GM18868 (cell line): ENCODE measurements around the gene SHROOM2.

Source experiments
- ATAC-seq: cut with Tn5 transposase; IDR thresholded peaks from one replicate; pipeline ENCODE4 v1.9.1; 2021; ENCODE audit warnings: mild to moderate bottlenecking, moderate library complexity; ENCODE audit not compliant: unreplicated experiment

The SHROOM2 gene

DNA sequence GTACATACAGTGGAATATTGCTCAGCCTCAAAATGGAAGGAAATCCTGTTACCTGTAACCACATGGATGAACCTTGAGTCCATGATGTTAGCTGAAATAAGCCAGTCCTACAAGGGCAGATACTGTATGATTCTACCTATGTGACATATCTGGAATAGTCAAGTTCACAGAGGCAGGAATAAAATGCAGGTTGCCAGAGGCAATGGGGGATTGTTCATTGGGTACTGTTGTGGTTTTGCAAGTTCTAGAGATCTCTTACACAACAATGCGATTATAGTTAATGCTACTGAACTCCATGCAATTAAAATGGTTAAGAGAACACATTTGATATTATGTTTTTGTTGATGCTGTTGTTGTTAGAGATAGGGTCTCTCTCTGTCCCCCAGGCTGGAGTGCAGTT is 74.6 kb downstream of the SHROOM2 start:
- no peak for ATAC-seq

DNA sequence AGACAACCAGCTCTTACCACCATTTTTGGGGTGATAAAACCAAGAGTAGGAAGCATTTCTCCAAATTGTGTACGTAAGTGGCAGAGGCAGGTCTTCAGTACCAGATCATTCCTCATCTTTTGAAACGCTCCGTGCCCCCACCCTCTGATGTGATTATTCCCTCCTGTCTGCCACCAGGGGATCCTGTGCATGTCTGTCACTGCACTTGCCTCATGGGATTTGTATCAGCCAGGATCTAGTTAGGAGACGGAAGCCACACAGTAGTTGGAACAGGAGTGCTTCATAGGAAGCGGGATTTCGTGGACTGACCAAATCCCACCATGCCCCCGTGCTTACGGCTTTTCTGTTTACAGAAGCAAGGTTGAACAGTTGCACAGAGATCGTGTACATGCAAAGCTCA is 75.5 kb downstream of the SHROOM2 start:
- no peak for ATAC-seq

DNA sequence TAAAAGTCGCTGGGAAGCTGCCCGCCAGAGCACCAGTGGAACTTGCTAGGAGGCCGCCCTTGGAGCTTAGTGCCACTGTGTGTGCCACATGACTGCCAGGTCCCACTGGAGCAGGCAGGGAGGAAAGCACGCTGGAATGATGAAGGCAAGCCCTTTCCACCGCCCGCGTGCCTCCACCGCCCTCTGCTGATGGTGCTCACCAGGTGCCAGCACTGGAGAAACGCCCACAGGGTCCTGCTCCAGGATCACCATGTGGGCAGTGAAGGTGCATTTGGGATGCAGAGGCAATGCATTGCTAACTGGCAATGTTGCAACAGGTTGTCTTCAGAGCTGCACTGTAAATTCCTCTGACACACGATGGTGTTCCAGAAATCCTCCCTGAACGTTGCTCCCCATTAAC is 76.3 kb downstream of the SHROOM2 start:
- no peak for ATAC-seq

DNA sequence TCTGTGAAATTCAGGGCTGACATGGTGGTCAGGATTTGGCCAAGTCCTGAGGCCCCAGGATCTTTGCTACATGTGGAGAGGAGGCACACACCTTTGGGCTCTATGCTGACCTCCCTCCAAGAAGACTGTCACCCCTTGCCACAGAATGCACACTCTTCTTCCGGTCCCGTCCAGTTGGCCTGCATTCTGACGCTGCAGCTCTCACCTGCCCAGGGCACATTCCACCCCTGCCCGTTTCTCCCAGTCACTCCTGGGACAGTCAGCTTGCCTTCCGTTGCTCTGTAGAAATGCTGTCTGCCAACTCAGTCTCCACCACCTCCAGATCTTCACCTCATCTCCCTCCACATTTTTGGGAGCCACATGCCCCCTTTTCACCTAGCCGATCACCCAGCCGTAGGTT is 76.7 kb downstream of the SHROOM2 start:
- no peak for ATAC-seq

DNA sequence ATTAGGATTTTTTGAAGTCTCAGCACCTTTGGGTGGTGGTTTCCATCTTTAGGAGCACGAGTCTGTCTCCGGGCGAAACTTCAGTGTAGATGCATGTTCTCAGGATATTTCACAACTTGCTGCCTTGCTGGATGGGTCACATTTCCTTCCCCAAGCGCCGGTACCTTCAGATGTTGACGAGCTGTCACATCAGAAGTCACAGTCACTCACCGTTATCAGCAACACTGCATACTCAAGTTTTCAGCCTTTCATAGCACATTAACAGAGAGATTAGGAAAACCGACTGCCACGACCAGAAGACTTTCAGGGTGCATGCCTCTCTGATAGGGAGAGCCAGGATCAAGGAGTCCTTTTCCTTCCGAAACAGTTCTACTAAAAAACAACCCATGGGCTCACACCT is 77.8 kb downstream of the SHROOM2 start:
- ATAC-seq: no peak

DNA sequence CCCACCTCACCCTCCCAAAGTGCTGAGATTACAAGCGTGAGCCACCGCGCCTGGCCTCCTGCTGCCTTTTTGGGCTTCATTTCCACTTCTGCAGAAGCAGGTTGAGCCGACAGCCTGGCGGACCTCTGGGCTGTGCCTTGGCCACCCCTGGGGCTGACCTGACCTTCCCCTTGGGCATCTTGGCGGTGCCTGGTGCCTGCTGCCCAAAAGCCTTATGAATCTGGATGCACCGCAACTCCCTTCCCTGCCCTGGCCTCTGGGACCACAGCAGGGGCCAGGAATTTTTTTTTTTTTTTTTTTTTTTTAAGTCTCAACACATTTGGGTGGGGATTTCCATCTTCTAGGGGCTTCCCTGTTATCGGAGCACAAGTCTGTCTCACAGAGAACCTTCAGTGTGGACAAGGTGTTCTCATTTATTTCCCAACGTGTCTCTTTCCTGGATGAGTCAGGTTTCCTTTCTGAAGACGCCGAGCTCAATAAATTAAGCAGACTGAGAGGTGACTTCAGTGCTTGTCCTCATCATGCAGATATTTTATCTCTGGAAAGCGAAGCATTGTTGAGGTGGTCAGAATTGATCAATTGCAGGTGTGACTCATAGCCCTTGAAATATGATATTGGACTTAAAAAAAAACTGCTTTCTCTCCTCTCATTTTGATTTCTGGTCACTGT is 79.7 kb downstream of the SHROOM2 start:
- ATAC-seq: no peak

DNA sequence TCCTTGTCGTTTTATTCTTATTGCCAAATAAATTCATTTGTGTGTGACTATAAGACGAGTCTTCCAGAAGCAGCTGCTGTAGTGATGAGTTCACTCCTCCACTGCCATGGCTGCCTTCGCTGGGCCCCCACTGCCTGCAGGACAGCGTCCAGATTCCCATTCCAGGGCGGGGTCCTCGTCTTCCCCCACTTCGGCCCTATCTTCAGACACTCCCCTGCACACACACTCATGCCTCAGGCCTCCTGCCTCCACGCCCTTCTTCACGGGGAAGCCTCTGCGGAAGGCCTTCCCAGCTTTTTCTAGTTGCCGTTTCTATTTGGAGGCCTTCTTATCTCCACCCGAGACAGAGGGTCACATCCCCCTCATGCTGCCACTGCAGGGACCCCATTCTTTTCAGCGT is 80.4 kb downstream of the SHROOM2 start:
- no peak for ATAC-seq

DNA sequence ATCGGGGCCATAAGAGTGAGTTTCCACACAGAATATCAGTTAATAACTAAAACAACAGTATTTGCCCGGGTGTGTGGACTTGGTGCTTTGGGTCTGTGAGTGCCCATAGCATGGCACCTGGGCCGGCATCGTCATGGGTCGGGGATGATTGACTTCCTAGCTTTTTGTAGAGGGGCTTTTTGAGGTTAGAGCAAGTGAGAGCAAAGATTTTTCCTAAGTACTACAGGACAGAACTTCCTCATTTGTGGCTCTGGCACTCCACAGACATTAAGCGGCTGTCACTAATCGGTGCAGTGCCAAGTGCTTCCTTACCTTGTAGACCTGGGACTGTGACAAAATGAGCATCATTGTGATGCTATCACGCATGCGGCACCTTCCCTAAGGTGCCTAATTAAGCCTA is 81.0 kb downstream of the SHROOM2 start:
- no peak for ATAC-seq

DNA sequence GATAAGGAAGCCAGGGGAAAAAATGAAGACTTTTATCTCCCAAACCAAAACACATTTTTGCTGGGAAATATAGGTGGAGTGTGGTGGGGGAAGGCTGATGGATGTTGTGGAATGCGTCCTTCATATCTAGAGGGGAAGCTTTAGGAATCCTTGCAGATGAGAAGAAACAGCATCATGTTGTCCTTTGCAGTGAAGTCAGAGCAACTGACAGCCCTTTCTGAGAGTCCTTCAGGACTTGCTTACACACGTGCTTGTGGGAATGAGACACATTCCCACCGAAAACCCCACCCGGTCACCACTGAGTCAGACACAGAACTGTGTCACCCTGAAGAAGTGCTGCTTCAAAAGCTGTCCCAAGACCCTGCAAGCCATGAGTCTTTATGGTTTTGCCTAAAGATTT is 81.5 kb downstream of the SHROOM2 start:
- ATAC-seq: no peak

DNA sequence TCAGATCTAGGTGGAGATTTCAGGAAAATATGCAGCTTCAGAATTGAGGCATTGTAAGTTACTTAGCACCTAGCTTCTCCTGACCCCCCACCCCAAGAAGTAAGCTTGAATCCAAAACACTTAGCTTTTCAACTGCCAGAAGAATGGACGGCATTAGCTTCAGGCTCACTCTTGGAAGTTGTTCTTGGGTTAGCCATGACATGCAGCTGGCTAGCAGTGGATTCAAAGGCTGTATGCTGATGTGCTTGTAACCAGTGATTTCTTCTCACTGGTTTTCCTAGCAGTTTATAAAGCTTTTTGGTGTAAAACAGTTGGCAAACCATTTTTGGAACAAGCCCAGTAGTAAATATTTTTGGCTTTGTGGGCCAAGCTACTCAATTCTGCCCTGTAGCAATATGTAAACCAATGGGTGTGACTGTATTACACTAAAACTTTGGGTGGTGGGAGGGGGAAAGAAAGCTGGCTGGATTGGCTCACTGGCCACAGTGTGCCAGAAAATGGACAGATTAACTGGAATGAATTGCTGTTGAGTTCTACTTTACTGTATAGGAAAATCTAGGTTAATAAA is 85.6 kb downstream of the SHROOM2 start:
- ATAC-seq: no peak

DNA sequence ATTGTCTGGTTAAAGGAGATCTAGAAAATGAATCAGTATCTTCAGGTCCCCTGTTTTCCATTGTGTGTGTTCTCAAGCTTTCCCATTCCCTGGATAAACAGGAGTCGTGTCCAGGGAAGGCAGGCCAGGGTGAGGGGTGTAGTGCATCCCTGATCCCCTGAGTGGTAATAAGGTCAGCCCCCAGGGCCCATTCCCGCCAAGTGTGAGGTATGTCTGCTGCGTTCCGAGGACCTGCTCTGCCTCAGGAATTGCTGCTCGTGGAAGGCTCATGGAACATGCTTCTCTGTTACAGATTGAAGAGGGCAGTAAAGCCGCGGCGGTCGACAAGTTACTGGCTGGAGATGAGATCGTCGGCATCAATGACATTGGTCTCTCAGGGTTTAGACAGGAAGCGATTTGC is 87.1 kb downstream of the SHROOM2 start:
- no peak for ATAC-seq

DNA sequence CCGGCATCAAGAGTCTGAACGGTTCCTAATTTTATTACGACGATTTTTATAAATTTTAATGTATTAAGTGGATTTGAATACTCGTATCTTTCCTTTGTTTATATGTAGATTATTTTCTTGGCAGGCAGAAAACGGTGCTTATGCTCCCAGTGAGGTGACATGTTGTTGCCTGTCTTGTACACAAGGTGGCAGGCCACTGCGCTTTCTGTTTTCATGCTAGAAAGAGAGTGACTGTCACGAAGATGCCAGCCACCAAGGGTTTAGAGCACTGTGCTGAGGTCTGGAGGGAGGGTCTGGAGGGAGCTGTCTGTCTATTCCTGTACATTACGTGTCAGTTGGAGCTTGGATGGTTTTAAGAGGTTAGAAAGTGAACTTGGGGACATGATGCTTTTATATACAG is 87.7 kb downstream of the SHROOM2 start:
- peak; percentile 91 for ATAC-seq

DNA sequence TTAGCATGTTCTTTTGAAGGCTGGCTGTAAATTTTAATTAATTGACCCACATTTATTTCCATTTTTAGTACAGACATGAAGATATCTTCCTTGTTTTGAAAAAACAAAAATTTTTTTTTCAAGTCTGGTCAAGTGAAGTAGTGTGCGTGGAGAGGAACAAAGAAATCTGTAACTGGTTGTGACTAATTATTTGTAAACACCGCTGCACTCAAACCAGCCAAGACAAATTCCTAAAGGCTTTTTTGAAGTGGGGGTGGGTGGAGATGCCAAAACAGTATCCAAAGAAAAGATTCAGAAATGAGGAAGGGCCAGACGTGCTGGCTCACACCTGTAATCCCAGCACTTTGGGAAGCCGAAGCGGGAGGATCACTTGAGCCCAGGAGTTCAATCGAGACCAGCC is 88.3 kb downstream of the SHROOM2 start:
- ATAC-seq: no peak

DNA sequence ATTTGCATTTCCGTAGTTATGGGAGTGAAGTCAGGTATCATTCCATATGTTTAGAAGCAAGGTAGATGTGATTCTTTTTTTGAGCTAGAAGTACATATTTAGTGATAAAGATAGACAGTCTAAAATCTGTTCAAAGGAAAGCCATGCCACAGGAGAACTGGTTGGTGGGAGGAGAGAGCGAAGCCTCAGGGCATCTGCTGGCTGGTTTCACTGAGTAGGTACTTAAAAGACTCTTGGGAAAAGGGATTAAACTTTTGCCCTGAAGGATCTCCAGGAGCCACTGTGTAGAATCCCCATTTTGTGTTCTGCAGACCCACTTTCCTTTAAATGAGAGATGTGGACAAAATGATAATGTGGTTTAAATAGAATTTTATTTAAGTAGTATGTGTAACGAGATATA is 89.6 kb downstream of the SHROOM2 start:
- no peak for ATAC-seq

DNA sequence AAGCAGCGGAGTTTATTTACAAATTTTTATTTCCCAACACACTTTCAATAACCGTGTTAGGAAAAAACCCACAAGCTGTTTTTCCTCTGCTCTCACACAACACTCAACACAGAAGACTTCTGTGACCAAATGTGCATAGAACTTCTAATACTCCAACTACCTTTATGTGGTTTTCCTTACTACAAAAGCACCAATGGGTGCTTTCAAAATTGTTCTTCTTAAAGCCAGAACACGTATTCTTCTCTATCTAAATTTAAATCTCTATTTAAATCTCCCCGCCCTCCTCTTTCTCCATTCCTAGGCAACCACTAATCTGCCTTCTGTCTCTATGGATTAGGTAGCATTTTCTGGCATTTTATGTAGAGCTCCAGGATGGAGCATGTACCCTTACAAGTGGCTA is 90.0 kb downstream of the SHROOM2 start:
- no peak for ATAC-seq

DNA sequence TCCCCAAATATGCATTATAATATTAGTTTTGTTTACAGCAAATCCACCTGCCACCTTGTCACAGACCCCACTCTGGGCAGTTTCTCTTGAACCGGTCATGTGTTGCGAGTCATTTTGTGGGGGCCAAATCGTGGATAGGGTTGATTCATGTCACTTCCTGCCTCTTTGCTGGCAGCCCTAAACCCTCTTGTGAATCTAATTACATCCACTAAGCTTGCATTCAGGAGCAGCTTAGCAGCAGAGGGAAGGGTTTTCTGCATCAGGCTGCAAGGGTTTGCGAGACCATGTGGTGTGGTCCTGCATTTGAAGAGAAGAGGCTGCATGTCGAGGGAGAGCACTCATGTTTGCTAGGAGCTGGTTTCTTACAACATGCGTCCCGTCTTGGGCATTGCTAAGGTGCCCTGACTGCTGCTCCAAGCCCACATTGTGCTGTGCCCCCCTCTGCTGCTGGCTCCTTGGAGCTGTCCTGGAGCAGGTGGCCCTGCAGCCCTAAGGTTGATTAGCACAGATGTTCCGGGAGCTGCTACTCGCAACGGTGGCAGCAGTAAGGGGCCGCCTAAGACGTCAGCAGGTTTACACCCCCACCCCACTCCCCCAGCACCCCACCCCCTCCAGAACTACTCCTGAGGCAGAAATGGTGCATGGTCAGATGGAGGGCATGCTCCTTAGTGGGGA is 92.1 kb downstream of the SHROOM2 start:
- ATAC-seq: no peak

DNA sequence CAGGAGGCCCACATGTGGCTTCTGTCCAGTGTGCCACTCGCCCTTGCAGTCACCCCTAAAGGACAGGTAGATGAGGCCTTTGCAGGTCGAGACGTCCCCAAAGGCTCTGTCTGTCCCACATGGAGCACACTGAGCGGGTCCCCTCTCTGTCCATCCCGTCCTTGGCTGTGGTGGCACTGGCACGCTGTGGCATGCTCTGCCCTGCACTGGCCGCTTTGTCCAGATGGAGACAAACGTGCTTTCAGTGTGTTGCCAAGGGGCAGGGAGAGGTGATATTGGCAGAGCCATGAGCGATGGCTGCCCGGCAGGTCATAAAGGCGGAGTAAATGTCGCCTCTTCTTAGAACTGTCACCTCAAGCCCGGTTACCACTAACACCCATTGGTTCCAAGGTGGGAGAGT is 94.0 kb downstream of the SHROOM2 start:
- no peak for ATAC-seq

DNA sequence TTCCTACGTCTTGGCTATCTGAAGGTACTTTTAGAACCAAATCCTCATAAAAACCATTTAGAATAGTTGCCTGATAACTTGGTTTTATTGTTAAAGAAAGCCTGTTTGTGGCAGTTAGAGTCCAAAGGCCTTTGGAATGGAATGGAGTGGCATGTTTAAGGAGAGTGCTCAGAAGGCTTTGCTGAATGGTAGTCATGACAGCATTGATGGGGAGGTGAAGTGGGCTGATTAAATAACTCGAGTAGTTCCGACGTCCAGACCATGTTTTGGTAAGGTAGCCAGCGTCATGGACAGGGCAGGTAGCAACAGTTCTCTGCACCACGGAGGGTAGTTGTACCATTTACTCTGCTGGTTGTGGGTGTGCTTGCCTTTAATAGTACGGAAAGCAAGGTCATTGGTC is 94.6 kb downstream of the SHROOM2 start:
- ATAC-seq: no peak

DNA sequence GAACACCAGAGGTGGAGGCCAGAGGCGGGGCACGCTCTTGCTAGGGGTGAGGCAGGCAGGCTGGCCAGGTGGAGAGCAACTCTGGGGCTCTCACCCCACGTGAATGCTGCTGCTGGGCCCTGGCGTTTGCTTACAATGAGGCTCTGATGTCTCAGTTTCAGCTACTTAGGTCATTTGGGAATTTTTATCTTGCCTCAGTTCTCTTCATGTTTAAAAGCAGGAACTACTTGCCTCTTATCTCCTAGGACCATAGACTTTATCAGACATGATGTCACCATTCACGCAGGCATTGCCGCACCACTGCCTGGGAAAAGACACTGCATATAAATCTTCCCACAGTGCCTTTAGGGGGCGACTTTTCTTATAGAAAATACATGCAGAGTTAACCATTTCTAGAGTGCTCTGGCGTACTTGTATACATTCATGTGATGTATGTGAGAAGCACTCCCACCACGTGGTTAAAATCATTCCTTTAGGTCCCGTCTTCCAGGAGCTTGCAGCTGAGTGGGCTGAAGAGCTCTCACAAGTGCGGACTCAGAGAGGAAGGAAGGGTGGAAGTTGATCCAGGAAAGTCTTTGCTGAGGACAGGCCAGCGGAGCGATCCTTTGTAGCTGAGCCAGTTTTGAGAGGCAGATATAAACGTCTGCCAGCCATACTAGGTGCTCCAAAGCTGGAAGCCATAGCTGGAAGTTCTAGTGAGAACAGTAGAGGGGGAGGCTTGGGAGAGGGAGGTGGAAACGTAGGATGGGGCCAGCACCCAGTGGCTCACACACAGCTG is 96.6 kb downstream of the SHROOM2 start:
- ATAC-seq: no peak

DNA sequence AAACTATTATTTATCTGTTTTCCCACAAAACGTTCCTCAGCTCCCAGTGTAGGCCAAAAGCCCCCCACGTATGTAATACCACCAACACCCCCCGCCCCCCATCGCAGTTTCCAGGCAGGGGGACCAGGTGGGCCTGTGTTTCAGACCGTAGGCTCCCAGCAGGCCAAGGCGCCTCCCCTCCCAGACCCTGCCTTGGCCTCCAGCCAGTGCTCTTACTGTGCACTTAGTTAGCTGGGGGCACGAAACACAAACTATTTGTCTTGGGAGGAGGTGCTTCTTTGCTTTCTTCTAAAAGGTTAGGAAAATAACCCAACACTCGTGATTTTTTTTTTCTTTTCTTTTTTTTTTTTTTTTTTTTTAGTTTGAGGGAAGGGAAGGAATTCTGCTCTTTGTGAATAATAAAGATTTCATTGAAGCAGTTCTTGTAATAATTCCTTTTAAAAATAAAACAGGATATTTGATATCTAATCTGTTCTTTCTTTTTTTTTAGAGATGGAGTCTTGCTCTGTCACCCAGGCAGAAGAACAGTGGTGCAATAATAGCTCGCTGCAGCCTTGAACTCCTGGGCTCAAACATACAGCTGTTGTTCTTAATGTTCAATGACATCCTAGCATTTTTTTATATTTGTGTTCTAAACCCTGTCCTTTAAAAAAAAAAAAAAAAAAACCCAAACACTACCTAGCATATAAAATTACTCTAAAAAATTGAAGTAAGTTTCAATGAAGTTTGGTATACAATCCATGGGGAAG is 98.0 kb downstream of the SHROOM2 start:
- ATAC-seq: no peak

DNA sequence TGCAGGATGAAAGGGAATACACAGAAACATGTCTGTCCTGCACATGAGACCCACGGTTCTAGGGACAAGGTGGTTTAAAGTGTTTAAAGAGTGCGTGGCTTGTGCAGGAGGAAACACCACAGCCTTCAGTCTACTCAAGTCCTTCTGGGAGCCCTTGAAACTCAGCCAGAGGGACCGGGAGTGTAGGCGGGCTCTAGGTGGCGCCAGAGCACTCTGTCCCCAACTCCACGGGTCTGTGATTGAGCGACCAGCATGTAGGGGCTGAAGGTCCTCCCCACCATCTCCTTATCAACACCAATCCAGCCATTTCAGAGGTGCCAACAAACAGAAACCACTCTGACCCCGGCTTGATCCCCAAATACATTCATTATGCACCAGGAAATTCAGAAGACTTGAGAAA is 98.9 kb downstream of the SHROOM2 start:
- ATAC-seq: peak; percentile 78
